ENCODE measurements around the gene DNAH2.
"Not testable (repeated sequence)": the region's sequence is repeated elsewhere in the genome, so short reads cannot be mapped to it uniquely, and the experiment has no call there.

The DNAH2 gene

GRCh38 chr17:7807206-7807605 is 89.7 kb downstream of the DNAH2 start:
- no peaks in the 10 kb centered on the region for H3K9me2 ChIP-seq (replicated peaks; ENCODE audit: insufficient read depth, low read length)
- H3K27ac ChIP-seq (ENCODE audit: low read depth, low read length) = no peak overlapping the region
- H3K4me3 ChIP-seq (ENCODE audit: insufficient read depth, low read length, poor library complexity, severe bottlenecking) = no peak overlapping the region
- no peak overlapping the region for H3K9ac ChIP-seq (ENCODE audit: low read length)
- H4K20me1 ChIP-seq (ENCODE audit: low read depth, low read length) = no peaks in the 10 kb centered on the region
- TF ChIP-seq CTCF (IDR thresholded peaks at IDR 0.05; ENCODE audit: insufficient read depth, low read length, poor library complexity, severe bottlenecking) (no peak), EZH2phosphoT487 (conservative IDR thresholded peaks at IDR 0.05; ENCODE audit: low read length) (no peak)
- no peaks in the 10 kb centered on the region for H3K79me2 ChIP-seq (ENCODE audit: insufficient read depth, low read length)
- no peaks in the 10 kb centered on the region for H3K27me3 ChIP-seq (ENCODE audit: low read length)
- no peak overlapping the region for H3K4me2 ChIP-seq (ENCODE audit: low read depth, low read length, poor library complexity, severe bottlenecking)
- H2AFZ ChIP-seq (ENCODE audit: low read depth, low read length, severe bottlenecking) = no peak overlapping the region
- no peaks in the 10 kb centered on the region for H3F3A ChIP-seq (ENCODE audit: insufficient read depth)
- no peaks in the 10 kb centered on the region for H3K9me3 ChIP-seq (ENCODE audit: insufficient read depth, low read length)
- H3K36me3 ChIP-seq (ENCODE audit: low read length) = no peaks in the 10 kb centered on the region

- no peak overlapping the region for H3K4me3 ChIP-seq (ENCODE audit: insufficient read depth, low read length, poor library complexity, severe bottlenecking)
- no peak overlapping the region for H2AFZ ChIP-seq (ENCODE audit: low read depth, low read length, severe bottlenecking)
- no peaks in the 10 kb centered on the region for H3K36me3 ChIP-seq (ENCODE audit: low read length)
- no peaks in the 10 kb centered on the region for H3K9me3 ChIP-seq (ENCODE audit: insufficient read depth, low read length)
- H3K9me2 ChIP-seq (replicated peaks; ENCODE audit: insufficient read depth, low read length) = no peaks in the 10 kb centered on the region
- H4K20me1 ChIP-seq (ENCODE audit: low read depth, low read length) = no peaks in the 10 kb centered on the region
- no peak for TF ChIP-seq CTCF (IDR thresholded peaks at IDR 0.05; ENCODE audit: insufficient read depth, low read length, poor library complexity, severe bottlenecking)
- H3K4me2 ChIP-seq (ENCODE audit: low read depth, low read length, poor library complexity, severe bottlenecking) = no peak overlapping the region
- no peaks in the 10 kb centered on the region for H3F3A ChIP-seq (ENCODE audit: insufficient read depth)
- no peak overlapping the region for H3K27ac ChIP-seq (ENCODE audit: low read depth, low read length)
- H3K9ac ChIP-seq (ENCODE audit: low read length) = no peak overlapping the region
- no peaks in the 10 kb centered on the region for H3K27me3 ChIP-seq (ENCODE audit: low read length)
- no peaks in the 10 kb centered on the region for H3K79me2 ChIP-seq (ENCODE audit: insufficient read depth, low read length)
These were observed 91.7 kb downstream of the DNAH2 start for GRCh38 chr17:7809086-7809790.

GRCh38 chr17:7809791-7810343 is 92.3 kb downstream of the DNAH2 start:
- H3K9me2 ChIP-seq (replicated peaks; ENCODE audit: insufficient read depth, low read length); H4K20me1 ChIP-seq (ENCODE audit: low read depth, low read length); H3K27ac ChIP-seq (ENCODE audit: low read depth, low read length); H3K9me3 ChIP-seq (ENCODE audit: insufficient read depth, low read length); H3F3A ChIP-seq (ENCODE audit: insufficient read depth); H3K27me3 ChIP-seq (ENCODE audit: low read length); H3K4me3 ChIP-seq (ENCODE audit: insufficient read depth, low read length, poor library complexity, severe bottlenecking); H2AFZ ChIP-seq (ENCODE audit: low read depth, low read length, severe bottlenecking); H3K36me3 ChIP-seq (ENCODE audit: low read length); H3K4me2 ChIP-seq (ENCODE audit: low read depth, low read length, poor library complexity, severe bottlenecking); H3K9ac ChIP-seq (ENCODE audit: low read length); H3K79me2 ChIP-seq (ENCODE audit: insufficient read depth, low read length): not testable (repeated sequence)

- Histone ChIP-seq H3K79me2 (ENCODE audit: insufficient read depth, low read length) (no peaks in the 10 kb centered on the region), H2AFZ (ENCODE audit: low read depth, low read length, severe bottlenecking) (no peak overlapping the region), H3K4me3 (ENCODE audit: insufficient read depth, low read length, poor library complexity, severe bottlenecking) (no peak overlapping the region), H3K27ac (ENCODE audit: low read depth, low read length) (no peak overlapping the region), H3K36me3 (ENCODE audit: low read length) (no peaks in the 10 kb centered on the region), H3F3A (ENCODE audit: insufficient read depth) (no peaks in the 10 kb centered on the region), H3K9ac (ENCODE audit: low read length) (no peak overlapping the region), H3K27me3 (ENCODE audit: low read length) (no peaks in the 10 kb centered on the region), H3K4me2 (ENCODE audit: low read depth, low read length, poor library complexity, severe bottlenecking) (no peak overlapping the region), H3K9me2 (replicated peaks; ENCODE audit: insufficient read depth, low read length) (no peaks in the 10 kb centered on the region), H3K9me3 (ENCODE audit: insufficient read depth, low read length) (no peaks in the 10 kb centered on the region), H4K20me1 (ENCODE audit: low read depth, low read length) (no peaks in the 10 kb centered on the region)
- TF ChIP-seq CTCF (IDR thresholded peaks at IDR 0.05; ENCODE audit: insufficient read depth, low read length, poor library complexity, severe bottlenecking) = no peak
- TF ChIP-seq EZH2phosphoT487 (conservative IDR thresholded peaks at IDR 0.05; ENCODE audit: low read length) = no peak
These were observed 93.7 kb downstream of the DNAH2 start for GRCh38 chr17:7811251-7811650.

Measured in SU-DHL-6 (cell line).